ENCODE results near the gene DHCR7.

DHCR7 gene

DNA sequence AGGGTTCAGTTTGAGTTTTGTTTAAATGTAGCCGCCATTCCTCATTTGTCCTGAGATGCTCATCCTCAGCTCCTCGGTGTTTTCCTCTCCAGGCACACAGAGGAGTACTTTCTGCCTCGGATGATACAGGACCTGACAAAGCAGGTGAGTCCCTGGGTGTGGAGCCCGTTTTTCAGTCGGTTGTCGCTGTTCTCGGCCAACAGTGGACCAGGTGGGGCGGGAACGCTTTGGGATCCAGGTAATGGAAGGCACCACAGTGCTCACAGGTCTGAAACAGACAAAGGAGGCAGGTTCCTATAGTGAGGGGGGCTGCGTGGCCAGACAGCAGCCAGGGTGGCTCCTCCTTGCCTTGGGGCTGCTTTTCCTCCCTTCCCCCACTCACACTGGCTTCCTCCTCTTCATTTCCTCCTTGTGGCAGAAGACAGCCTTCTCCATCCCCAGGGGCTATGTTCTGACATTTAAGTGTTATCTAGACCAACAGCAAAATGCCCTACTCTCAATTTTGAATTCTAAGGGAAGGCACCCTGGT is 24.2 kb upstream of the DHCR7 start:
- Histone ChIP-seq H3K4me1 (ENCODE audit: control insufficient read depth in 1 of 2, insufficient read depth in 1 of 2, low read depth in 1 of 2, low read length in 1 of 2) (peaks cover 0 to 8% of the 10 kb centered on the region in 2 experiments), H3K4me3 (ENCODE audit: low read depth in 1 of 2, low read length in 1 of 2) (no peak overlapping the region), H3K36me3 (peaks cover 71% of the 10 kb centered on the region), H3K9me3 (no peaks in the 10 kb centered on the region), H3K27me3 (no peaks in the 10 kb centered on the region), H3K27ac (no peak overlapping the region)
- TF ChIP-seq, protein P1, sequence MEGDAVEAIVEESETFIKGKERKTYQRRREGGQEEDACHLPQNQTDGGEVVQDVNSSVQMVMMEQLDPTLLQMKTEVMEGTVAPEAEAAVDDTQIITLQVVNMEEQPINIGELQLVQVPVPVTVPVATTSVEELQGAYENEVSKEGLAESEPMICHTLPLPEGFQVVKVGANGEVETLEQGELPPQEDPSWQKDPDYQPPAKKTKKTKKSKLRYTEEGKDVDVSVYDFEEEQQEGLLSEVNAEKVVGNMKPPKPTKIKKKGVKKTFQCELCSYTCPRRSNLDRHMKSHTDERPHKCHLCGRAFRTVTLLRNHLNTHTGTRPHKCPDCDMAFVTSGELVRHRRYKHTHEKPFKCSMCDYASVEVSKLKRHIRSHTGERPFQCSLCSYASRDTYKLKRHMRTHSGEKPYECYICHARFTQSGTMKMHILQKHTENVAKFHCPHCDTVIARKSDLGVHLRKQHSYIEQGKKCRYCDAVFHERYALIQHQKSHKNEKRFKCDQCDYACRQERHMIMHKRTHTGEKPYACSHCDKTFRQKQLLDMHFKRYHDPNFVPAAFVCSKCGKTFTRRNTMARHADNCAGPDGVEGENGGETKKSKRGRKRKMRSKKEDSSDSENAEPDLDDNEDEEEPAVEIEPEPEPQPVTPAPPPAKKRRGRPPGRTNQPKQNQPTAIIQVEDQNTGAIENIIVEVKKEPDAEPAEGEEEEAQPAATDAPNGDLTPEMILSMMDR (IDR thresholded peaks at IDR 0.05) = no peak

DNA sequence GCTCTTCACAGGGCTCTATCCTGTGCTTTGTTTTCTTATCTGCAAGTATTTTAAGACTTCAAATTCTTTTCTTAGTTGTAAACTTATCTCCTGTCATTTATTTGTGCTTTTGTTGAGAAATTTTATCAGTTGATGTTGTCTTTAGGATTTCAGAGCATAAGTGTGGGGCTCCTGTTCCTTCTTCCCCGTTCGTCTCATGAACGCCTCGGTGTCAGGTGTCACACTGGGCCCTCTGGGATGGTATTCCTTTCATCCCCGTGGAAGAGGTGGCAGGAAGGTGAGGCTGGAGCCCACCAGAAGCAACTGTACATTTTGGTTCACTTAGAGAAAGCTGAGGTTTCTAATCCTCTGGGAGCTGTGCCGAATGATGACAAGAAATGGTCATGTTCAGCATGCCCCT is 22.8 kb upstream of the DHCR7 start:
- Histone ChIP-seq H3K36me3 (peaks cover 70% of the 10 kb centered on the region), H3K27ac (no peak overlapping the region), H3K4me3 (ENCODE audit: low read depth in 1 of 2, low read length in 1 of 2) (no peak overlapping the region), H3K27me3 (no peaks in the 10 kb centered on the region), H3K9me3 (no peaks in the 10 kb centered on the region), H3K4me1 (ENCODE audit: control insufficient read depth in 1 of 2, insufficient read depth in 1 of 2, low read depth in 1 of 2, low read length in 1 of 2) (peaks cover 0 to 8% of the 10 kb centered on the region in 2 experiments)
- TF ChIP-seq, protein P1 (IDR thresholded peaks at IDR 0.05) = no peak

DNA sequence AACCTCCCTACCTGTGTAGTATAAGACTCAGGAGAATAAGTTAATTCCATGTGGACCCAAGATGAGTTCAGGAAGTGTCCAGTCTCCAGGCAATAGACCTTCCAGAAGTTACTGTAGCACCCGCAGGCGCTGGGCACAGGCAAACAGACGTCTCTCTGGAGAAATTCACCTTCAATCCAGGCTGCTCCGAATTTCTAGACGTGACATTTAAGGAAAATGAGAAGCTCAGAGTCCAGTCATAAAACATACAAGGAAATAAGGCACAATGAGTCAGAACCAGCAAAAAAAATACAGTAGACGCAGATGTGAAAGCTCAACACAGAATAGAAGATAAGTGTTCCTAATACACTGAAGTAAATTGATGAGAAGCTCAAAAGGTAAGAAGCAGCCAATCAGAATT is 19.0 kb upstream of the DHCR7 start:
- Histone ChIP-seq H3K4me3 (ENCODE audit: low read depth in 1 of 2, low read length in 1 of 2) (no peak overlapping the region), H3K27me3 (no peaks in the 10 kb centered on the region), H3K36me3 (peaks cover 65% of the 10 kb centered on the region), H3K27ac (no peak overlapping the region), H3K9me3 (no peaks in the 10 kb centered on the region), H3K4me1 (ENCODE audit: control insufficient read depth in 1 of 2, insufficient read depth in 1 of 2, low read depth in 1 of 2, low read length in 1 of 2) (peaks cover 0 to 4% of the 10 kb centered on the region in 2 experiments)
- TF ChIP-seq, protein P1 (IDR thresholded peaks at IDR 0.05) = no peak

DNA sequence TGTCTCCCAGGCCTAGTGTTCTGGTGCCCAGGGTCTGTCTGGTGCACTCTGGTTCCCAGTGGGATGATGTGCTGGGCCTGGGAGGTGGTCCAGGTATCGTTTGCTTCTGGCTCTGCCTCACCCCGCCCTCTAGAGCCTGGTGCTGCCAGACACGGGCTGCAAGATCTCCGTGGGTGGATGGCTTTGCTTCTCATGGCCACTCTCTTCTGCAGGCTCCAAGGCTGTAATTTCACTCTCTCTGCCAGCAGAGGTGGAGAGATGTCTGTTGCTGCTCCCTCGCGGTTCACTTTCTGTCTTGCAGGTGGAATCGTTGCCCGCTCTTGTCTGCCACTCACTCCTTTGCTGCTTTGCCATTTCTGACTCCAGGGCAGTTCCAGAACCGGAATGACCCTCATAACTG is 18.2 kb upstream of the DHCR7 start:
- TF ChIP-seq, protein P1 (IDR thresholded peaks at IDR 0.05) = no peak
- Histone ChIP-seq H3K36me3 (peaks cover 65% of the 10 kb centered on the region), H3K4me3 (ENCODE audit: low read depth in 1 of 2, low read length in 1 of 2) (no peak overlapping the region), H3K27ac (no peak overlapping the region), H3K4me1 (ENCODE audit: control insufficient read depth in 1 of 2, insufficient read depth in 1 of 2, low read depth in 1 of 2, low read length in 1 of 2) (peaks cover 0 to 4% of the 10 kb centered on the region in 2 experiments), H3K9me3 (no peaks in the 10 kb centered on the region), H3K27me3 (no peaks in the 10 kb centered on the region)

DNA sequence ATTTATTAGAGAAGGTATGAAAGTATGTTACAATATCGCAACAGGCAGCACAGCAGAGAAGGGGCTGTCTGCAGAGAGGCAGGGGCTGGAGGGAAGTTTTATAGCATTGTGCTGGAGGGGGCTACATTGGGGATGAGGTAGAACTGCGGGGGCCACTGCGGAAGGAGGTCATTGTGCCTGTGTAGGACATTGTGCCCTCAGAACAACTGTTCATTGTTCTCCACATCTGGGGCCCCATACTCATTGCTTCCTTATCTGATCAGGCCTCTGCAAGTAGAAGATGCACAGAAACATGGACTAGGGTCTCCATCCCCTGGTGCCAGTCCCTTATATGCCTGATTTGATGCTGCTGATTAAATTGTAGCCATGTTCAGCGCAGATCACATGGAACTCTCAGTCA is 16.9 kb upstream of the DHCR7 start:
- H3K36me3 ChIP-seq = peaks cover 74% of the 10 kb centered on the region
- H3K27ac ChIP-seq = no peak overlapping the region
- no peak overlapping the region for H3K4me3 ChIP-seq (ENCODE audit: low read depth in 1 of 2, low read length in 1 of 2)
- TF ChIP-seq, protein P1 (IDR thresholded peaks at IDR 0.05) = no peak
- H3K27me3 ChIP-seq = no peaks in the 10 kb centered on the region
- H3K9me3 ChIP-seq = no peaks in the 10 kb centered on the region
- H3K4me1 ChIP-seq (ENCODE audit: control insufficient read depth in 1 of 2, insufficient read depth in 1 of 2, low read depth in 1 of 2, low read length in 1 of 2) = no peaks in the 10 kb centered on the region

All from neutrophil (primary cell).